CD4-positive, alpha-beta T cell treated with Interleukin-17A for 4 hours (primary cell): ENCODE measurements around the gene ATRNL1.
"Not testable (repeated sequence)": the region's sequence is repeated elsewhere in the genome, so short reads cannot be mapped to it uniquely, and the experiment has no call there.

ENCODE experiments used
- DNase-seq: peaks from one replicate; pipeline ENCODE4 v3.0.0-alpha.2; 2020; ENCODE audit warnings: mixed read lengths

Gene ATRNL1

DNA sequence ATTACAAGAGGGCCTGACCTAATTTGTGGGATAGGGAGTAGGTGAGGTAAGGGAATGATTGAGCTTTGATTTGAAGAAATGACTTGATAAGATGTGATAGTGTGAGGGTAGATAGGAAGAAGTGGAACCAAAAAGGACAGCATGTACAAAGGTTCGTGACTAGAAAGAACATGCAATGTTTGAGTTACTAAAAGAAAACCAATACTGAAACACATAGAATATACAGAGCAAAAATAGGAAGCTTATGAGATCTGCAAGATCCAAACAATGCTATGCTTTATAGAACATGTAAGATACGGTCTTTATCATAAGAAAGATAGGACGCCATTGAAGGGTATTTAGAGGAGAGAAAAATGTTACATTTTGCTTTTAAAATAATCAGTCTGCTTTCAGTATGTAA lies 343.8 kb downstream of the ATRNL1 start:
- no peak for DNase-seq

DNA sequence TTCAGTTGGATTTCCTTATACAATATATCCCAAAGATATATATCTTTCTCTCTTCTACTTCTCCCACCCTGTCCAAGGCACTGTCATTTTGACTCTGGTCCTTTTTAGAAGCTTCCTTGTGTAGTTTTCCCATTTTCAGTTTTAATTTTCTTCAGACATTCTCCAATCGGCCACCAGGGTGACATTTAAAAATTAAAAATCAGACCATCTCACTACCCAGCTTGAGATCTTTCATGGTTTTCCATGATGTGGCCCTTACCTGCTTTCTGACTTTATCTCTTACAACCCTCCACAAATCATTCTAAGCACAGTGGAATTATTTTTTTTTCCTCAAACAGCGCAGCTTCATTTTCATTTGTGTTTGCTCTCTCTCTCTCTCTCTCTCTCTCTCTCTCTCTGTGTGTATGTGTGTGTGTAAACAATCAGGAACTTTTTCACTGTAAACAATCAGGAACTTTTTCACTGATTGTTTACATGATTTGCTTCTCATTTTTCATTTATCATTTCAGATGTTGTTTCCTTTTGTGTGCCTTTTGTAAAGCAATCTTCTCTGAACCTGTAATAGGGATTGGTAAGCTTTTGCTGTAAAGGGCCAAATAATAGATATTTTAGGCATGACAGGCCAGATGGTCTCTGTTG lies 348.9 kb downstream of the ATRNL1 start:
- no peak for DNase-seq

DNA sequence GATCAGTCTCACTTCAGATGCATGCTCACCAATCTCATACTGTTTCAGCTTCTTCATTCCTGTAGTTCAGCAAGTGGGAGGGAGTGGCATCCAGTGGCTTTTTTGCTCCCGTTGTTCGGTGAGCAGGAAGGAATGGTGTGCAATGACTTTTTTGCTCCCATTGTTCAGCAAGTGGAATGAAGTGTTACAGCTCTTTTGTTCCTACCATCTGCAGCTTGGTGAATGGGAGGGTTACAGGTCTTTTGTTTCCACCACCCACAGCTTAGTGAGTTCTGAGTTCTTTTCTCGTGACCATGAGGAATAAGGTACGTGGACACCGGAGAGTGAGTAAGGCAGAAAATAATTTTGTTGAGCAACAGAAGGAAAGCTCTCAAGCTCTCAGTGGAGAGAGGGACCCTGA lies 363.6 kb downstream of the ATRNL1 start:
- no peak for DNase-seq

DNA sequence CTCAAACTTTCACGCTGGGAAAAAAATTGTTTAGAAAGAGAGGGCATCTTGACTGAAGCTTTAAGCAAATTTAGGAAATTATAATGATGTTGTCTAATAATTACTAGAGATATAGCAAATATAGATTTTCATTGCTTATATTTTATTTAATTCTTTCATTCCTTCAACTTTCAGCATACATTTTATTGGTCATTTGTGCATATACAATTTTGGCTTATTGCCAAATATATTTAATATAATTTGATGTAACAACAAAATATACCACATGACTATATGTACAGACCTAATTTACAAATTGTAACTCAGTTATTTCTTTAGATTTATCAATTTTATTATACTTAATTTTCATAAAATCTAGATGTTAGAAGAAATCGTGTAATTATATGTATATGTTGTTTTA lies 390.1 kb downstream of the ATRNL1 start:
- no peak for DNase-seq

DNA sequence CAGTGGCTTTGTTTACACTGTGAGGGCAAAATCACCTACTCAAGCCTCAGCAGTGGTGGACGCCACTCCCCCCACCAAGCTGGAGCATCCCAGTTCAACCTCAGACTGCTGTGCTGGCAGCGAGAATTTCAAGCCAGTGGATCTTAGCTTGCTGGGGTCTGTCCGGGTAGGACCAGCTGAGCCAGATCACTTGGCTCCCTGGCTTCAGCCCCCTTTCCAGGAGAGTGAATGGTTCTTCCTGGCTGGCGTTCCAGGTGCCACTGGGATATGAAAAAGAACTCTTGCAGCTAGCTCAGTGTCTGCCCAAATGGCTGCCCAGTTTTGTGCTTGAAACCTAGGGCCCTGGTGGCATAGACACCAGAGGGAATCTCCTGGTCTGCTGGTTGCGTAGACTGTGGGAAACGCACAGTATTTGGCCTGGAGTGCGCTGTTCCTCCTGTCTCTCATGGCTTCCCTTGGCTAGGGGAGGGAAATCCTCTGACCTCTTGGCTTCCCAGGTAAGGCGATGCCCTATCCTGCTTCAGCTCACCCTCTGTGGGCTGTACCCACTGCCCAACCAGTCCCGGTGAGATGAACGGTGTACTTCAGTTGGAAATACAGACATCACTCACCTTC lies 398.5 kb downstream of the ATRNL1 start:
- no peak for DNase-seq

DNA sequence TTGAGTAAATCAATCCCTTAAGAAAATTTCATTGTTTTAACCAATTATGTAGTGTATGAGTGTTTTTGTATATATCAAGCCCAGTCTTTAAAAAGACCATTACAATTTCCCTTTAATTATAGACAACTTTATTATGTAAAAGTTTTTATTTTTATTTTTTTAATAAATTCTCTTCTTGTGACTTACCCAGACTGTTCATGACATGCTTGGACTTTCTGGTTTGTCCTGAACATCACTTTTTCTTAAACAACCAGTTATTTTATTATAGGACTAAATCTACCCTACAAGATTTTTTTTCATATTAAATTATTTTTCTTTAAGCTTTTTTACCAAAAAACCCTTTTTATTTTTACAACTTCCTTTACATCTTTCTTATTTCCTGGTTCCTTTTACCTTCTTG lies 410.4 kb downstream of the ATRNL1 start:
- no peak for DNase-seq

DNA sequence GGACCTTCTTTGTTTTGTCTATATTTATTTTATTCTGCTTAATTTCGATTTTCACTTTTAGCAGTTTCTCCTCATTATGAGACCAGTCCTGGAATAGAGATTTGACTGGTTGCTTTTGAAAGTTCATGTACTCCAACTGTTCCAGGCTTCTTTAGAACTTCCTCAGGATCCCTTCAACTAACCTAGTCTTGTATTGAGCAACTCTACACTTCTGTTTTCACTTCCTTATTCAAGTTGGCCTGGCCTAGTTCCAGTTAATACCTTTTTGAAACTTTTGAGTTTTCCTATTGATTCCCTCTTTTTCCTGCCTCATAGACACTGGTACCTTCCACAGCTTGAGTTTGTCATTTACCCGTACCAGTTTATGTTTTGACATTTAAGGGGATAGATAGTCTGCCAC lies 421.7 kb downstream of the ATRNL1 start:
- no peak for DNase-seq

DNA sequence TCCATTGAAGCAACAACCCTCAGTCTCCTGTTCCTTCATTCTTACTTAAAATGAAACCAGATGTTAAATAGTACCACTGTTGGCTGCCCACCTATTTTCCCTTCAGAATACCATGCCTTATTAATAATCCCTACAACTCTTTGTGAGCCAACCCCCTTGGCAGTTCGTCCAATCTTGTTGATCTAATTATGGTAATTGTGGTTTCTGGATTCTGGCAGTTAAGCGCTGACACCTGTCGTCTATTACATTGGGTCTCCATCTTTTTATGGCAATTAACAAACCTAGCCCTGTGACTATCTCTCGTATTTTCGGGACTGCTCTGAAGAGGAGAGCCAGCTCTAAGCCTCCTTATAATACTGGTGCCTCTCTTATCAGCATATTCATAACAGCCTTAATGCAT lies 432.0 kb downstream of the ATRNL1 start:
- no peak for DNase-seq

DNA sequence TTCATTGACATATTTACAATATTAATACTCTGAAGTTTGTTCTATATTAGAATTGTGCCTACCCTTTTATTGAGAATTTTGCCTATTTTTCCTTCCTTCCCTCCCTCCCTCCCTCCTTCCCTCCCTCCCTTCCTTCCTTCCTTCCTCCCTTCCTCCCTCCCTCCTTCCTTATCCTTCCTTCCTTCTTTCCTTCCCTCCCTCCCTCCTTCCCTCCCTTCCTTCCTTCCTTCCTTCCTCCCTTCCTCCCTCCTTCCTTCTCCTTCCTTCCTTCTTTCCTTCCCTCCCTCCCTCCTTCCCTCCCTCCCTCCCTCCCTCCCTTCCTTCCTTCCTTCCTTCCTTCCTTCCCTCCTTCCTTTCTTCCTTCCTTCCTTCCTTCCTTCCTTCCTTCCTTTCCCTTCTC lies 434.5 kb downstream of the ATRNL1 start:
- not testable (repeated sequence) for DNase-seq

DNA sequence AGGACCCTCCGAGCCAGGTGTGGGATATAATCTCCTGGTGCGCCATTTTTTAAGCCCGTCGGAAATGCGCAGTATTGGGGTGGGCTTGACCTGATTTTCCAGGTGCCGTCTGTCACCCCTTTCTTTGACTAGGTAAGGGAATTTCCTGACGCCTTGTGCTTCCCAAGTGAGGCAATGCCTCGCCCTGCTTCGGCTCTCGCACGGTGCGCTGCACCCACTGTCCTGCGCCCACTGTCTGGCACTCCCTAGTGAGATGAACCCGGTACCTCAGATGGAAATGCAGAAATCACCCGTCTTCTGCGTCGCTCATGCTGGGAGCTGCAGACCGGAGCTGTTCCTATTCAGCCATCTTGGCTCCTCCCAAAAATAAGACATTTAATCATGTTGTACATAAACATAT lies 443.2 kb downstream of the ATRNL1 start:
- DNase-seq, result not testable (repeated sequence)

DNA sequence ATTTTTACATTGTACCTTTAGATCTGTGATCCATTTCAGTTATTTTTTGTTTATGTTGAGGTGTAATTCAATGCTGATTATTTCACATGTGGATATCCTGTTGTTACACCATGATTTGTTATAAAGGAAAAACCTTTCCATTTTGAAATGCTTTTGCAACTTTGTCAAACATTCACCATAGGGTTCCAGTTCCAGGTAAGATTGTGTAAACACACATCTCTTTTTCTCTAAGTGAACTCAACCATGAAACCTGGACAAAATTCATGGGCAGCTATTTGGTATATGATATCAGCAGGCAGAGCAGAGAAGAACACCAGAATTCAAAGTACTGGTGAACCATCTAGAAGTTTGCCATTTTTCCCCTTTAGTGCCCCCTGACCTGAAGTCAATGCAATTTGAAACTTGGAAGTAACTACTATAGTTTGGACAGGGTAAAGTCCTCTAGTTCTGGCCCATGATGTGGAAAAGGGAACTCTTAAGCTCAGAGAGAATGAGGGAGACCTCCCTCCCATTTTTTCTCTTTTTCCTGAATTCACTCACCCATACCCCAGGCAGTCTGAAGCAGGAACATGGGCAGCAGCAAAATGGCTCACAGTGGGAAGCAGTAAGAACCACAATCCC lies 446.1 kb downstream of the ATRNL1 start:
- no peak for DNase-seq

DNA sequence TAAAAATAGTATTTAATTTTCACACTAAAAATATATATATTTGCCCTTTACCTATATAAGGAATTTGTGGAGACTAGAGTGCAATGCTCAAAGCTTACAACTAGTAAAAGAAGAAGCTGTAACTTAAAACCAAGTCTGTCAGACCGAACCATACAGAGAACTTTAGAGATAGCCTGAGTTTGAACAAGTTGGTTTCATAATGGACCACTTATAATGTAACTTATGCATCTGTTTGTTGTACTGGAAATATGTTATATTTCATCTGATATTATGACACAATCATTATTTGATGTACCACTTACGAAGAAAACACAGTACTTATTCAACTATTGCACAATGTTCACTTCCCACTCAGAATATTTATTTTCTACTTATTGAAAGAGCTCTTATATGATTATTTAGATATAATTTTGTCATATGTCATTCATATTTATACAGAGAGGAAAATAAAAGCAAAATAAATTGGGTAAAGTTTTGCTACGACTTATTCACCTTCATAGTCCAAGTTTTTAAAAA lies 462.8 kb downstream of the ATRNL1 start:
- DNase-seq, result no peak

DNA sequence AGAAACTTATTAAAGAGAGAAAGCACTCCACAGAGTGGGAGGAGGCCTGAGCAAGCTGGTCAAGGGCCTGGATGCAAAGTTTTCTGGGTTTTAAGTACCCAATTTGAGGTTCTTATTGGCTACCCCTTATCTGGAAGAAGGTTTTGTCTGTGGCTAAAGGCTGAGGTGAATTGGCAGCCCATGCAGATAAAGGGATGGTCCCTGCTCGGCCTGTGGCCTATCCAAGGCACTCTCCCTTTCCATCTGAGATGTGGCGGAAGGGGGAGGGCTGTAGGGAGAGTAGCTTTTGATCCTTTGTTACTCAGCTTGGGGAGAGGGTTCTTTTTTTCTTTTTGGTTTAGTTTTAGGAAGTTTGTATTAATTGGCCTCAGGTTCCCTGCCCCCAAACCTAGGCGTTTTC lies 465.1 kb downstream of the ATRNL1 start:
- no peak for DNase-seq

DNA sequence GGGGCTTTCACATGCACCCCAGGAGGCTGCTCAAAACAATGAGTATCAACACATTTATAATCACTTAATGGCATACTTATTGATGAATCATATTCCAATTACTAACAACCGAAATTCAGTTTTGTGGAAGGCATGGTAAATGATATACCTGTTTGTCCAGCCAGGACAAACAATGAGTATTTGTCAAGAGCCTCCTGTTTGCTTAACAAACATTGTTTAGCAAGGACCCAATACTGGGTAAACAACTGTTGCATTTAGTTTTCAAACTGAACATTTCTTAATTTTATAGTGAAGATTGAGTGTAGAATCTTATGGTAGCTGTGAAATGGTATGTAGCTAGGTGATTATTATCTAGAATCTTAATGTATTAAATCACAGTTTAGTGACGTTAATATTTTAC lies 473.7 kb downstream of the ATRNL1 start:
- no peak for DNase-seq

DNA sequence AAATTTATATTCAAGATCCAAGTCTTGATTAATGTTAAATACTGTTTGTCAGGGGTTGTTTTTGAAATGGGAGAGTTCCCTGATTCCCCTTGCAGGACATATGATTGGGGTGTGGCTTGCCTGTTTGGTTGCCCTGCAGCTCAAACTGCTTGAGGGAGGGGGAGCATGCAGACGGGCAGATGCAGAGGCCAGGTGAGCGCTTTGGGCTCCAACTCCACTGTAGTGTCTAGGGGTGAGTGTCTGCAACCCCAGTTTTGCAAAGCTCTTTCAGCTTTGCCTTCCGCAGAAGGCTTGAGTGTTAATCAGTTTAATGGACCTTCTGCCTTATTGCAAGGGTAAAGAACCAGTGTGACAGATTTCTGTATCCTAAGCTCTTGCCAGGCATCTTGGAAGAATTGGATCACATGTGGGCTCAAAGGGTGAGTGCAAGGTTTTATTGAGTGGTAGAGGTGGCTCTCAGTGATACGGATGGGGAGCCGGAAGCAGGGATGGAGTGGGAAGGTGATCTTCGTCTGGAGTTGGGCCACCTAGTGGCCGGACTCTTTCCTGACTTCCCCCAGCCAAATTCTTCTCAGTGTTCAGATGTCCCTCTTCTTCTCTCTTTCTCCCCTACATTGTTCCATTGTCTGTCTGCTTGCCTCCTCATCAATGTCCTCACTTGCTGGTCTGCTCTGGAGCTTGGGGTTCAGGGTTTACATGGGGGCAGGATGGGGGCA lies 479.7 kb downstream of the ATRNL1 start:
- no peak for DNase-seq

DNA sequence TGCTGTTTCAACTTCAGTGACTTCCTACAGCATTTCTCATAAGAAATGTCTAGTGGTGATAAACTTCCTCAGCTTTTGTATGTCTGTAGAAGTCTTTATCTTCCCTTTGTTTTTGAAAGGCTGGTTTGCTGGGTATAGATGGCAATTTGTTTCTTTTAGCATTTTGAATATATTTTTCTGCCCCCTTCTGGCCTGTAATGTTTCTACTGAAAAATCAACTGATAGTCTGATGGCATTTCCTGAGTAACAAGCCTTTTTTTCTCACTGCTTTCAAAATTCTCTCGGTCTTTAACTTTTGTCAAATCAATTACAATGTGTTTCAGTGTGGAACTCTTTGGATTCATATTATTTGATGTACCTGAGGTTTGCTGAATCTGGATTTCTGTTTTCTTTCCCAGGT lies 487.1 kb downstream of the ATRNL1 start:
- no peak for DNase-seq

DNA sequence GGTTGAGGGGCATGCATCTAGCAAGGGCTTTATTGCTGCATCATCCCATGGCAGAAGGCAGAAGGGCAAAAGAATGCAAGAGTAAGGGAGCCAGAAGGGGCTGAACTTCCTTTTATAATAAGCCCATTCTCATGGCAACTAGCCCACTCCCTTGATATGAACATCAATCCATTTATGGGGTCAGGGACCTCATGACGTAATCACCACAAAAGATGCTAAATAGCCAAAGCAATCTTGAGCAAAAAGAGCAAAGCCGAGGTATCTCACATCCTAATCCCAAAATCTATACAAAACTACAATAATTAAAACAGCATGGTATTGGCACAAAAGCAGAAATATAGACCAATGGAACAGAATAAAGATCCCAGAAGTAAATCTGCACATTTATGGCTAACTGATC lies 499.9 kb downstream of the ATRNL1 start:
- DNase-seq, result no peak

DNA sequence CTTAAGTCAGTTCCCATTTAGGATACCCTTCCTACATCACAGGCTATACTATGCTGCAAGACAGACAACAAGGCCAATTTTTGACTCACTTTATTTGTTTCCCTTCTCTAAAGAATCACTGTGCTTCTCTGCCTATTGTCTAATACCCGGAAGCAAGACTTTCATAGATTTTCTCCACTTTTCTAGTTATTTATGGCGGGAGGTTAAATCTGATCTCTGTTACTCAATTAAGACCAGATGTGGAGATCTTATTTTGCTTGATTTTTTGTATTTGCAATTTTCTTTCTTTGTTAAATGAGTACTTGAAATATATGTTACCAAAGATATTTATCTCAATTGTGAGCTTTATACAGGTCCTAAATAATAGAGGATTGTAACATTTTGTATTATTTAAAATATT lies 511.5 kb downstream of the ATRNL1 start:
- no peak for DNase-seq

DNA sequence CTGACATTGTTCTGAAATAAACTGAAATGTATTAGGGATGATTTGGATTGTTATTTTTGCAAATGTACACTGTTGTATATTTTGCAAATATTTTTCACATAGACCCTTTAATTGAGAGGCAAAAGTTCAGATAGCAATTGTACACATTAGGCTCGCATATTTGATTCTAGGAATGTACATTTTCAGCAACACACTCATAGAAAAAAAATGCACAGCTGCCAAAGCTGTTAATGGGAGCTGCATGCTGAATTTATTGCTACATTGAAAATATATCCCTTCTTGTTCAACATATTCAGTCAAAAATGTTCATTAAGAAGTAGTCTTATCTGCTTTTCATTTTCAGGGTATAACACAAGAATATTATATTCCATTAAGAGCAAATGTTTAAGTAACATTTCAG lies 512.9 kb downstream of the ATRNL1 start:
- DNase-seq, result no peak

DNA sequence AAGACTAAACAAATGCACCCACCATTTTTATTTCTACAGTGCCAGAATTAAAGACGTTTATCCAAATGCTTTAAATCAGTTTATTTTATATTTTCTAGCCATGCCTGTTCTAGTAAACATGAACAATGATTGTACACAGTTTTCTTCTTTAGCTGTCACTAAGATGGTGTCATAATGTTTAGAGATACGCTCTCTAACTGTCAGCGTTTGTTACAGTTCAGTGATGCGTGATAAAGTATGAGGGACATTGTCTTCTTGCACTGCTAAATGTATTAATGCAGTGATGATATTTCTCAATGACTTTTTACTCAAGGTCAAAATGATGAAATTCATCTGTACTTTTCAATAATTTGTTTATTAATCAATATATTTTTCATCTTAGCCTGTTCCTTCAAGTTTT lies 513.6 kb downstream of the ATRNL1 start:
- no peak for DNase-seq

DNA sequence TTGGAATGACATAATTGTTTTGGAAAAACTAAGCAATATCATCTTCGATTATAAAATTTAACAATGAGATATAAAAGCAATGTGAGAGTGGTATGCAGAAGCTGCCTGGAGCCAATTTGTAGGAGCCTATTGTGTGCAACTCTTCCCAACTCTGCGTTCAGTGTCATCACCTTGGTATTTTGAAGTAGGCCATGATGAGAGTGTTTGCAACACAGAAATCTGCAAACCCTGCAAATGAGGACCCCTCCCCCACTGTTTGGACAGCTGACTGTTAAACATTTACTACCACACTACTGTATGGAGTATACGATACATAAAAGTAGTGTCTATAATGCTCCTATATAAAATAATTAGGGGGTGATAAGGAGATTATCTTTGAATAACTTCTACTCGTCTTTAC lies 531.3 kb downstream of the ATRNL1 start:
- no peak for DNase-seq

DNA sequence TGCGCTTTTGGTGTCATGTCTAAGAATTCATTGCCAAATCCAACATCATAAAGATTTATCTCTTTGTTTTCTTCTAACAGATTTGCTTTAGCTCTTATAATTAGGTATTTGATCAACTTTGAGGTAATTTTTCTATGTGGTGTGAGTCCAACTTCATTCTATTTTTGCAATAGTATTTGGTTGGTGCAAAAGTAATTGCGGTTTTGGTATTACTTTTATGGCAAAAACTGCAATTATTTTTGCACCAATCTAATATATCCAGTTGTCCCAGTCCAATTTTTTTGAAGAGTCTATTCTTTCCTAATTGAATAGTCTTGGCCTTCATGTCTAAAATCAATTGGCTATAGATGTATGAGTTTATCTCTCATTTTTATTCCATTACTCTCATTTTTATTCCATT lies 535.5 kb downstream of the ATRNL1 start:
- DNase-seq, result no peak

DNA sequence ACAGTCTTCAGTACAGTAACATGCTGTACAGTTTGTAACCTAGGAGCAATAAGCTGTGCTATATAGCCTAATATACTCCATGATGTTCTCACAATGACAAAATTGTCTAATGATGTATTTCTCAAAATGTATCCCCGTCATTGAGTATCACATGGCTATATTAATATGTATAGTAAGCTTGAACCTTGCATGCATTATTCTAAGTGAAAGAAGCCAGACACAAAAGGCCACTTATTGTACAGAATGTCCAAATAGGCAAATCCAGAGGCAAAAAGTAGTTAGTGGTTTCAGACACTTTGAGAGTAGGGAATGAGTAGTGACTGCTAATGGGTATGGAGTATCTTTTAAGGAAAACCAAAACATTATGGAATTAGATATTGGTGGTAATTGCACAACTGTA lies 545.1 kb downstream of the ATRNL1 start:
- DNase-seq, result no peak

DNA sequence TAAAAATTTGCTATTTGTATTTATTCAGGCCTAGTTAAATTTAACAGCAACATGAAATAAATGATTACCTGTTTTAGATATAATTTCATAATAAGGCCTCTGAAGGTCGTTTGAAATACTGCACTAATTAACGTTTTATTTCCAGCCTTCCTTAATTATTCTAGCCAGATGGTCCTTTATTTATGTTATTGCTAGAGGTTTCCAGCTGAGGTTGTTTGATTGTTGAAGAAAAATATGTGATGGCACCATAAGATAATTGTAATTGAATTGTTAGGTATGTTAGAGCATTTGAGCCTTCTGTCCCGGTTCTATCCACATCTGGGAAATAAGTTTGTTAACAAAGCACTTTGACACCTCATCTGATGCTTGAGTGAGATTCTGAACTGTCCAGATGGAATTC lies 556.1 kb downstream of the ATRNL1 start:
- no peak for DNase-seq
